ENCODE data around the gene CATSPER1. TPM values are rescaled to one million over a fixed set of nuclear protein-coding genes. Genes with fewer than 3 reads are reported as not detected.
A peak's percentile ranks its signal among the peaks of the same experiment; 100 is the strongest.

The CATSPER1 gene
- total and polyA plus RNA-seq, 2 experiments from 2014 or later = not detected

GRCh38 chr11:66013762-66014100, 12.5 kb downstream of the CATSPER1 start:
- Histone ChIP-seq H3K4me3 (no peak overlapping the region), H3K27me3 (peaks cover 24% of the 10 kb centered on the region), H3K36me3 (no peaks in the 10 kb centered on the region), H3K9me3 (ENCODE audit: low read depth) (no peaks in the 10 kb centered on the region), H3K4me1 (ENCODE audit: low read depth) (no peaks in the 10 kb centered on the region), H3K27ac (no peak overlapping the region)
- DNase-seq (ENCODE audit: low read depth in 1 of 2, low spot score in 1 of 2) = no peak
- TF ChIP-seq CTCF (IDR thresholded peaks at IDR 0.05; ENCODE audit: low read depth, low read length) = no peak

GRCh38 chr11:66012946-66013761, 13.1 kb downstream of the CATSPER1 start:
- DNase-seq (ENCODE audit: low read depth in 1 of 2, low spot score in 1 of 2) = peak in 1 of 2 donors; percentile 57
- no peaks in the 10 kb centered on the region for H3K4me1 ChIP-seq (ENCODE audit: low read depth)
- no peak overlapping the region for H3K4me3 ChIP-seq
- no peaks in the 10 kb centered on the region for H3K9me3 ChIP-seq (ENCODE audit: low read depth)
- TF ChIP-seq CTCF (IDR thresholded peaks at IDR 0.05; ENCODE audit: low read depth, low read length) = no peak
- no peak overlapping the region for H3K27ac ChIP-seq
- no peaks in the 10 kb centered on the region for H3K36me3 ChIP-seq
- peaks cover 24% of the 10 kb centered on the region for H3K27me3 ChIP-seq

- TF ChIP-seq CTCF (IDR thresholded peaks at IDR 0.05; ENCODE audit: low read depth, low read length) = no peak
- H3K4me3 ChIP-seq = no peak overlapping the region
- no peak overlapping the region for H3K27ac ChIP-seq
- H3K4me1 ChIP-seq (ENCODE audit: low read depth) = no peaks in the 10 kb centered on the region
- H3K36me3 ChIP-seq = no peaks in the 10 kb centered on the region
- no peaks in the 10 kb centered on the region for H3K9me3 ChIP-seq (ENCODE audit: low read depth)
- no peak for DNase-seq (ENCODE audit: low read depth in 1 of 2, low spot score in 1 of 2)
- peaks cover 24% of the 10 kb centered on the region for H3K27me3 ChIP-seq
Measured at GRCh38 chr11:66012371-66012945, 13.8 kb downstream of the CATSPER1 start.

- no peak for DNase-seq (ENCODE audit: low read depth in 1 of 2, low spot score in 1 of 2)
Measured at GRCh38 chr11:66011785-66012303, 14.4 kb downstream of the CATSPER1 start, which contains the start of gene CST6. Gene CST6, plus strand, starts transcription at chr11:66012008. Its CDS starts 37 bp downstream, at chr11:66012045.

More at GRCh38 chr11:66011785-66012303, 14.4 kb downstream of the CATSPER1 start, which contains the start of gene CST6:
- TF ChIP-seq CTCF (IDR thresholded peaks at IDR 0.05; ENCODE audit: low read depth, low read length) = no peak
- Histone ChIP-seq H3K4me1 (ENCODE audit: low read depth) (no peaks in the 10 kb centered on the region), H3K36me3 (no peaks in the 10 kb centered on the region), H3K4me3 (no peak within 1 kb of the TSS), H3K27ac (no peak within 1 kb of the TSS), H3K9me3 (ENCODE audit: low read depth) (no peaks in the 10 kb centered on the region), H3K27me3 (peaks cover 24% of the 10 kb centered on the region)
